H9 (cell line): ENCODE results near the gene UMPS. TPM values are rescaled to one million over a fixed set of nuclear protein-coding genes. Genes with fewer than 3 reads are reported as not detected.

Experiments
- DNase-seq: peaks from one replicate; pipeline ENCODE4 v3.0.0-alpha.2; 2017
- H2AFZ ChIP-seq: one replicate; pipeline ENCODE4 v1.6.1; 2013; ENCODE audit warnings: mild to moderate bottlenecking, low read length, control low read depth, moderate library complexity
- H2AK5ac ChIP-seq: 2 replicates; pipeline ENCODE4 v1.6.1; 2013; ENCODE audit warnings: low read length, control low read depth, mixed read lengths; ENCODE audit not compliant: insufficient read length
- H2BK120ac ChIP-seq: one replicate; pipeline ENCODE4 v1.6.1; 2013; ENCODE audit warnings: low read depth, mild to moderate bottlenecking, low read length, control low read depth, inconsistent platforms; ENCODE audit not compliant: poor library complexity, severe bottlenecking
- H2BK12ac ChIP-seq: 2 replicates; pipeline ENCODE4 v1.6.1; 2013; ENCODE audit warnings: low read length, control low read depth, mixed read lengths, low read depth; ENCODE audit not compliant: insufficient read length
- H2BK15ac ChIP-seq: 2 replicates; pipeline ENCODE4 v1.6.1; 2013; ENCODE audit warnings: low read depth, low read length, control low read depth
- H2BK20ac ChIP-seq: one replicate; pipeline ENCODE4 v1.6.1; 2013; ENCODE audit warnings: low read depth, mild to moderate bottlenecking, low read length, control low read depth, inconsistent platforms; ENCODE audit not compliant: poor library complexity, severe bottlenecking
- H2BK5ac ChIP-seq: 2 replicates; pipeline ENCODE4 v1.6.1; 2013; ENCODE audit warnings: low read length, control low read depth, mixed read lengths; ENCODE audit not compliant: insufficient read length
- H3K14ac ChIP-seq: 2 replicates; pipeline ENCODE4 v1.6.1; 2013; ENCODE audit warnings: low read length, control low read depth; ENCODE audit not compliant: insufficient read depth
- H3K18ac ChIP-seq: 2 replicates; pipeline ENCODE4 v1.6.1; 2013; ENCODE audit warnings: low read depth, mild to moderate bottlenecking, mixed read lengths, low read length, control low read depth; ENCODE audit not compliant: insufficient read length
- H3K23ac ChIP-seq: 2 replicates; pipeline ENCODE4 v1.6.1; 2013; ENCODE audit warnings: low read length, control low read depth, mixed read lengths, low read depth; ENCODE audit not compliant: insufficient read length
- H3K23me2 ChIP-seq: 2 replicates; pipeline ENCODE4 v1.6.1; 2013; ENCODE audit warnings: low read depth, mild to moderate bottlenecking, mixed read lengths, low read length, control low read depth; ENCODE audit not compliant: insufficient read length, poor library complexity, severe bottlenecking
- H3K27ac ChIP-seq: 2 replicates; pipeline ENCODE4 v1.5.1; 2013; ENCODE audit warnings: low read length, control low read depth, mixed read lengths, low read depth; ENCODE audit not compliant: insufficient read length
- H3K27me3 ChIP-seq: 2 replicates; pipeline ENCODE4 v1.6.1; 2013; ENCODE audit warnings: low read length, control low read depth, inconsistent platforms; ENCODE audit not compliant: insufficient read depth
- H3K4ac ChIP-seq: 2 replicates; pipeline ENCODE4 v1.6.1; 2013; ENCODE audit warnings: low read depth, mild to moderate bottlenecking, control low read depth, inconsistent platforms, low read length, moderate library complexity
- H3K4me1 ChIP-seq: 2 replicates; pipeline ENCODE4 v1.6.1; 2013; ENCODE audit warnings: low read length, control low read depth, inconsistent platforms; ENCODE audit not compliant: insufficient read depth
- H3K4me2 ChIP-seq: 2 replicates; pipeline ENCODE4 v1.6.1; 2013; ENCODE audit warnings: low read length, control low read depth, mixed read lengths; ENCODE audit not compliant: insufficient read length, insufficient read depth
- H3K56ac ChIP-seq: 2 replicates; pipeline ENCODE4 v1.6.1; 2013; ENCODE audit warnings: low read depth, mild to moderate bottlenecking, mixed read lengths, low read length, control low read depth; ENCODE audit not compliant: insufficient read length
- H3K79me1 ChIP-seq: 2 replicates; pipeline ENCODE4 v1.6.1; 2013; ENCODE audit warnings: low read depth, mild to moderate bottlenecking, moderate library complexity, low read length, control low read depth, inconsistent platforms; ENCODE audit not compliant: insufficient read depth, poor library complexity, severe bottlenecking
- H3K79me2 ChIP-seq: 2 replicates; pipeline ENCODE4 v1.6.1; 2013; ENCODE audit warnings: low read length, control low read depth, inconsistent platforms; ENCODE audit not compliant: insufficient read depth
- H3K9ac ChIP-seq: 2 replicates; pipeline ENCODE4 v1.6.1; 2013; ENCODE audit warnings: low read length, control low read depth, mixed read lengths; ENCODE audit not compliant: insufficient read length; ENCODE audit errors: extremely low read depth
- H3K9me3 ChIP-seq: one replicate; pipeline ENCODE4 v1.6.1; 2013; ENCODE audit warnings: low read depth, low read length, inconsistent platforms; ENCODE audit not compliant: control insufficient read depth
- H3T11ph ChIP-seq: one replicate; pipeline ENCODE4 v1.6.1; 2013; ENCODE audit warnings: mild to moderate bottlenecking, low read length, control low read depth, inconsistent platforms
- H4K20me1 ChIP-seq: one replicate; pipeline ENCODE4 v1.6.1; 2013; ENCODE audit not compliant: control insufficient read depth, insufficient read length, insufficient read depth
- H4K5ac ChIP-seq: 2 replicates; pipeline ENCODE4 v1.6.1; 2013; ENCODE audit warnings: low read depth, mild to moderate bottlenecking, mixed read lengths, low read length, control low read depth; ENCODE audit not compliant: insufficient read length
- H4K8ac ChIP-seq: replicated peaks from 2 replicates; pipeline ENCODE4 v1.6.1; 2013; ENCODE audit warnings: low read length, control low read depth, mixed read lengths, low read depth; ENCODE audit not compliant: insufficient read length
- H4K91ac ChIP-seq: 2 replicates; pipeline ENCODE4 v1.6.1; 2013; ENCODE audit warnings: low read depth, mild to moderate bottlenecking, moderate library complexity, mixed read lengths, low read length, control low read depth; ENCODE audit not compliant: insufficient read length
- H3K27ac Mint-ChIP-seq, 3 experiments: 2 replicates in 2 of 3; 3 replicates in 1 of 3; pipeline ENCODE4 v1.8.0; 2020 to 2021; ENCODE audit warnings: mixed read lengths in 3 of 3, mild to moderate bottlenecking in 1 of 3, moderate library complexity in 1 of 3
- H3K27me3 Mint-ChIP-seq: 2 replicates; pipeline ENCODE4 v1.8.0; 2021; ENCODE audit warnings: low read depth, mild to moderate bottlenecking, moderate library complexity, mixed read lengths
- H3K36me3 Mint-ChIP-seq, 3 experiments: 2 replicates in 2 of 3; 3 replicates in 1 of 3; pipeline ENCODE4 v1.8.0; 2020 to 2021; ENCODE audit warnings: low read depth in 3 of 3, mixed read lengths in 3 of 3; ENCODE audit not compliant: insufficient read depth in 1 of 3
- H3K4me1 Mint-ChIP-seq, 2 experiments: 2 replicates each; pipeline ENCODE4 v1.8.0; 2020; ENCODE audit warnings: mixed read lengths in 2 of 2
- H3K4me3 Mint-ChIP-seq, 2 experiments: 2 replicates in 1 of 2; 3 replicates in 1 of 2; pipeline ENCODE4 v1.8.0; 2020 to 2021; ENCODE audit warnings: mild to moderate bottlenecking in 2 of 2, mixed read lengths in 2 of 2, moderate library complexity in 1 of 2
- H3K9me3 Mint-ChIP-seq, 2 experiments: 2 replicates in 1 of 2; 3 replicates in 1 of 2; pipeline ENCODE4 v1.8.0; 2020; ENCODE audit warnings: mild to moderate bottlenecking in 2 of 2, mixed read lengths in 2 of 2, moderate library complexity in 1 of 2
- CTCF ChIP-seq: fragments of 200-600 bp; sonication (generic); conservative IDR thresholded peaks from 3 replicates; pipeline ENCODE4 v1.8.0; 2021; ENCODE audit warnings: antibody characterized with exemption, mild to moderate bottlenecking
- WGBS: extraction: QIAGEN DNeasy Blood & Tissue Kit; methylation state at CpG from one replicate; pipeline ENCODE4 v1.1.7; 2013; ENCODE audit warnings: missing lambda C conversion rate, low lambda C conversion rate, mixed read lengths; ENCODE audit not compliant: insufficient read length; ENCODE audit errors: extremely low coverage; 5-methylcytosine and 5-hydroxymethylcytosine counted together
- total RNA-seq: library from RNA; stranded (reverse); gene quantifications from 2 replicates; pipeline ENCODE4 v1.2.1, GENCODE V29; 2021

Gene UMPS
- total RNA-seq, 1 experiment from 2014 or later: 65.4 TPM

GRCh38 chr3:124699686-124700396, 30.4 kb upstream of the UMPS start:
- no peak overlapping the region for H4K91ac ChIP-seq
- no peak overlapping the region for H4K8ac ChIP-seq
- H2BK120ac ChIP-seq: no peak overlapping the region
- no peak overlapping the region for H3K4me2 ChIP-seq
- no peaks in the 10 kb centered on the region for H4K20me1 ChIP-seq
- H3K18ac ChIP-seq: no peak overlapping the region
- 0 out of 2 replicates have a peak, but pooled peaks cover 1% of the 10 kb centered on the region for H3K27me3 Mint-ChIP-seq
- no peak overlapping the region for H3K27ac ChIP-seq
- no peak for DNase-seq
- no peak overlapping the region for H2AK5ac ChIP-seq
- H3K56ac ChIP-seq: no peak overlapping the region
- no peak overlapping the region for H3K4me3 Mint-ChIP-seq
- no CpG with 5 or more reads among the region's 12 CpGs for WGBS
- no peaks in the 10 kb centered on the region for H3K79me1 ChIP-seq
- no peak overlapping the region for H3K4ac ChIP-seq
- H3K36me3 Mint-ChIP-seq: no peaks in the 10 kb centered on the region
- no peak overlapping the region for H4K5ac ChIP-seq
- H2AFZ ChIP-seq: no peak overlapping the region
- H2BK15ac ChIP-seq: no peak overlapping the region
- no peak overlapping the region for H2BK12ac ChIP-seq
- no peak overlapping the region for H3K23ac ChIP-seq
- no peak overlapping the region for H2BK20ac ChIP-seq
- no peaks in the 10 kb centered on the region for H3K23me2 ChIP-seq
- TF ChIP-seq CTCF: no peak
- no peaks in the 10 kb centered on the region for H3K27me3 ChIP-seq
- no peaks in the 10 kb centered on the region for H3K9me3 ChIP-seq
- peaks cover 13% of the 10 kb centered on the region in 2 experiments for H3K4me1 Mint-ChIP-seq
- H2BK5ac ChIP-seq: no peak overlapping the region
- H3K4me1 ChIP-seq: peaks cover 4% of the 10 kb centered on the region; the same call in 1 of the 2 replicates
- no peak overlapping the region for H3K14ac ChIP-seq
- no peaks in the 10 kb centered on the region for H3K79me2 ChIP-seq
- H3K9ac ChIP-seq: no peak overlapping the region
- no peak overlapping the region for H3T11ph ChIP-seq
- no peaks in the 10 kb centered on the region for H3K9me3 Mint-ChIP-seq
- H3K27ac Mint-ChIP-seq: no peak overlapping the region
